Spleen (tissue), 7 donors: ENCODE results near the gene SLC9A4.

Experiments used
- CTCF ChIP-seq, 11 experiments: fragments of 200-600 bp in 7 of 11; fragments of 450-650 bp in 4 of 11; sonication (generic) in 4 of 11; IDR thresholded peaks in 8 of 11; conservative IDR thresholded peaks in 3 of 11; 1 replicate in 7 of 11; 2 replicates in 4 of 11; pipeline versions ENCODE4 v1.4.0 to v1.8.0; 2016 to 2021; ENCODE audit warnings: antibody characterized with exemption in 11 of 11, inconsistent platforms in 4 of 11, mild to moderate bottlenecking in 1 of 11
- POLR2A ChIP-seq, 3 donors: fragments of 450-650 bp; IDR thresholded peaks; one replicate each; pipeline ENCODE4 v1.5.1; 2017; ENCODE audit warnings: antibody characterized with exemption in 3 of 3, mild to moderate bottlenecking in 1 of 3
- POLR2AphosphoS5 ChIP-seq, 3 donors: sonication (generic); formaldehyde crosslinking; IDR thresholded peaks; one replicate each; pipeline ENCODE4 v1.5.1; 2017; ENCODE audit warnings: antibody characterized with exemption in 3 of 3
- donor health status: DM: no; HTN: no; CAD: no; lungs with moderate emphysema.
- donor health status: DM: no; HTN: no; CAD: no.
- donor health status: DM: no; HTN: no; CAD: no.

DNA sequence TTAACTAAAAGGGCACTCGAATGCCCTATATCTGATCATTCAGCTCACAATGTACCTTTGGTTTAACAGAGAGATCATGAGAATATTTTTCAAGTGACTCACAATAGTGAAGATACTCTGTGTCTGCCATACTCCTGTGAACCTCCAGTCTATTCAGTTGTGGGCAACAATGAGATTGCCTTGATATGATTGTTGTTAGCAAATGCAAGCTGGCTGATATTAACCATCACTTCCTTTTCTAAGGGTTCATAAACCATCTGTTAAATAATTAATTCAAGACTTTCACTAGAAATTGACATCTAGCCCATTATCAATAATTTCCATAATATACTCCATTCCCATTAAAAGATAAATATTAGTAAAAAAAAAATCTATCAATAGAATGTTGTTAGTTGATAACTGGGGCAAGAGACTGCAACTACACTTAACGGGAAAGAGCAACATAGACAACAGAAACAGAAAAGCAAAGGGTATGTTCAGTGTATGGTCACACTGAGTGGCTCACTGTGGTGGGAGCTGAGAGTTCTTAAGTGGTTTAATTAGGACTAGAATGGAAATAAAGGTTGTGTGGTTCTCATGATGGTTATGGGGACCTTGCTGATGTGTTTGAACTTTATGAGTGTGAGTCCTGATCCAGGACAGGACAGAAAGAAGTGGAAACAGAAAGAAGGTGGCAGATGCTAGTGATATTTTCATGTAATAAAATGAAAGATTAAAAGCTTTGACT is 38.2 kb upstream of the SLC9A4 start:
- TF ChIP-seq CTCF (IDR thresholded peaks at IDR 0.05 in 8 of 11, conservative IDR thresholded peaks at IDR 0.05 in 3 of 11) (no peak), POLR2AphosphoS5 (IDR thresholded peaks at IDR 0.05) (no peak), POLR2A (IDR thresholded peaks at IDR 0.05) (no peak)
